AG04450 (cell line): ENCODE data around the gene MRPS10. TPM values are rescaled to one million over a fixed set of nuclear protein-coding genes. Genes with fewer than 3 reads are reported as not detected.

Source experiments
- CTCF ChIA-PET: fragments of 300-600, 350-600 bp; formaldehyde crosslinking; extraction: SDS; loops from one replicate; lab custom pipeline; 2022; ENCODE audit warnings: antibody characterized with exemption, inconsistent platforms; lab: Charles Lee
- POLR2A ChIA-PET: fragments of 350-600 bp; formaldehyde crosslinking; extraction: SDS; loops from one replicate; lab custom pipeline; 2021; ENCODE audit warnings: antibody characterized with exemption, inconsistent platforms; lab: Yijun Ruan, JAX
- DNase-seq: peaks from one replicate; pipeline ENCODE4 v3.0.0-alpha.2; 2011; ENCODE audit warnings: low read depth, low spot score
- H3K27ac ChIP-seq: one replicate; pipeline ENCODE4 v1.5.1; 2012; ENCODE audit warnings: low read depth, low read length, control low read depth
- H3K27me3 ChIP-seq: one replicate; pipeline ENCODE4 v1.6.0; 2012; ENCODE audit warnings: low read length; ENCODE audit not compliant: control insufficient read depth, insufficient read depth
- H3K4me3 ChIP-seq: 2 replicates; pipeline ENCODE4 v1.5.1; 2011; ENCODE audit warnings: mild to moderate bottlenecking, low read depth, low read length, control low read depth
- H3K9me3 ChIP-seq: 2 replicates; pipeline ENCODE4 v1.5.1; 2012; ENCODE audit warnings: low read length; ENCODE audit not compliant: control insufficient read depth, insufficient read depth
- CTCF ChIP-seq: IDR thresholded peaks from 2 replicates; pipeline ENCODE4 v1.5.1; 2011; ENCODE audit warnings: low read depth, low read length, control low read depth, inconsistent platforms
- polyA plus RNA-seq: library from polyadenylated mRNA; depleted of rRNA; stranded (reverse); fragments of >200 nt; gene quantifications from 2 replicates; pipeline ENCODE4 v1.2.3, GENCODE V29; 2011

MRPS10 gene
- polyA plus RNA-seq, 1 experiment: 63.2 TPM

GRCh38 chr6:42226161-42226611 lies 8.5 kb upstream of the MRPS10 start:
- no peaks in the 10 kb centered on the region for H3K27me3 ChIP-seq
- ChIA-PET CTCF (interaction anchor here (2.3 to 4.6 kb wide), 3 partner anchors 12 to 321 kb away, joined by 10 to 45 read pairs (median 14); no protein-coding TSS in a partner anchor), POLR2A (interaction anchor here (0.6 to 1.6 kb wide), 2 partner anchors 176 to 226 kb away, joined by 5 to 6 read pairs; no protein-coding TSS in a partner anchor)
- H3K9me3 ChIP-seq: no peaks in the 10 kb centered on the region
- H3K4me3 ChIP-seq: peak overlapping the region; percentile 17; the same call in 1 of the 2 replicates
- peak overlapping the region; percentile 66 for H3K27ac ChIP-seq
- DNase-seq: peak; percentile 38
- TF ChIP-seq CTCF: no peak

GRCh38 chr6:42225419-42225818 lies 7.8 kb upstream of the MRPS10 start:
- POLR2A ChIA-PET: no interaction called here
- TF ChIP-seq CTCF: no peak
- Histone ChIP-seq H3K27ac (no peak overlapping the region), H3K27me3 (no peaks in the 10 kb centered on the region), H3K4me3 (no peak overlapping the region), H3K9me3 (no peaks in the 10 kb centered on the region)
- CTCF ChIA-PET: interaction anchor here (0.6 to 4.6 kb wide), 6 partner anchors 11 to 344 kb away, joined by 3 to 45 read pairs (median 10); no protein-coding TSS in a partner anchor
- no peak for DNase-seq

GRCh38 chr6:42225029-42225339 lies 7.3 kb upstream of the MRPS10 start:
- ChIA-PET CTCF (interaction anchor here (0.6 to 4.6 kb wide), 4 partner anchors 10 to 344 kb away, joined by 3 to 45 read pairs (median 8); no protein-coding TSS in a partner anchor), POLR2A (interaction anchor here (0.8 kb wide), 1 partner anchor 226 kb away, joined by 3 read pairs; the partner anchor contains the start of gene TRERF1)
- H3K9me3 ChIP-seq: no peaks in the 10 kb centered on the region
- no peak for DNase-seq
- no peaks in the 10 kb centered on the region for H3K27me3 ChIP-seq
- no peak overlapping the region for H3K4me3 ChIP-seq
- no peak for TF ChIP-seq CTCF
- no peak overlapping the region for H3K27ac ChIP-seq

- DNase-seq: no peak
- POLR2A ChIA-PET: interaction anchor here (0.6 to 0.8 kb wide), 2 partner anchors 163 to 227 kb away, joined by 3 to 4 read pairs; partner anchors contain the start of gene TRERF1
- Histone ChIP-seq H3K27ac (peak overlapping the region; percentile 49), H3K9me3 (no peaks in the 10 kb centered on the region), H3K4me3 (no peak overlapping the region; the same call in 1 of the 2 replicates), H3K27me3 (no peaks in the 10 kb centered on the region)
- CTCF ChIA-PET: interaction anchor here (0.6 to 4.6 kb wide), 4 partner anchors 10 to 1221 kb away, joined by 3 to 45 read pairs (median 7); no protein-coding TSS in a partner anchor
- TF ChIP-seq CTCF: no peak
These were observed 6.8 kb upstream of the MRPS10 start for GRCh38 chr6:42224222-42225028.

- TF ChIP-seq CTCF: no peak
- Histone ChIP-seq H3K4me3 (no peak overlapping the region), H3K27me3 (no peaks in the 10 kb centered on the region), H3K27ac (no peak overlapping the region), H3K9me3 (no peaks in the 10 kb centered on the region)
- ChIA-PET POLR2A (no interaction called here), CTCF (interaction anchor here (2.8 kb wide), 1 partner anchor 325 kb away, joined by 16 read pairs; no protein-coding TSS in a partner anchor)
- DNase-seq: no peak
These were observed 4.8 kb upstream of the MRPS10 start for GRCh38 chr6:42222448-42222847.
